ENCODE results near the gene ZSCAN5B.

- TF ChIP-seq ZNF326 (CRISPR knock-in tag; IDR thresholded peaks at IDR 0.05; ENCODE audit: borderline replicate concordance) (no peak), HDAC1 (CRISPR knock-in tag; IDR thresholded peaks at IDR 0.05) (no peak), ZNF615 (CRISPR knock-in tag; IDR thresholded peaks at IDR 0.05; ENCODE audit: borderline replicate concordance) (no peak), TAF1 (CRISPR knock-in tag; IDR thresholded peaks at IDR 0.05) (no peak), YY1 (IDR thresholded peaks at IDR 0.05; ENCODE audit: insufficient read depth, insufficient replicate concordance, low read depth, low read length) (no peak), ATF3 (CRISPR knock-in tag; IDR thresholded peaks at IDR 0.05) (no peak), CHD2 (IDR thresholded peaks at IDR 0.05; ENCODE audit: low read depth, low read length) (no peak)
Observed at GRCh38 chr19:56223481-56223880, 25.9 kb upstream of the ZSCAN5B start.
